GM12878 (cell line): ENCODE results near the gene TNRC18. TPM values are rescaled to one million over a fixed set of nuclear protein-coding genes. Genes with fewer than 3 reads are reported as not detected.
A peak's percentile ranks its signal among the peaks of the same experiment; 100 is the strongest.
"Not testable (repeated sequence)": the region's sequence is repeated elsewhere in the genome, so short reads cannot be mapped to it uniquely, and the experiment has no call there.

Experiments used
- ATAC-seq: fragments of 200-7000 bp; cut with Tn5 transposase; 3 replicates; pipeline ENCODE4 v1.9.1; 2020; ENCODE audit warnings: mild to moderate bottlenecking, moderate library complexity
- BruUV-seq: library from RNA; stranded (reverse); fragments of 400-500 nt; replicated peaks from 2 replicates; lab custom pipeline; 2021; lab: Mats Ljungman, UMichigan
- CTCF ChIA-PET: fragments of 300-600 bp; sonication (Branson Sonifier 250); formaldehyde crosslinking; extraction: SDS; loops from one replicate; lab custom pipeline; 2021; ENCODE audit warnings: inconsistent platforms; lab: Yijun Ruan, JAX
- POLR2A ChIA-PET: fragments of 350-600 bp; formaldehyde crosslinking; extraction: SDS; loops from one replicate; lab custom pipeline; 2021; ENCODE audit warnings: inconsistent platforms; lab: Charles Lee
- RAD21 ChIA-PET: fragments of 300-600 bp; sonication (Branson Sonifier 250); formaldehyde crosslinking; loops from one replicate; lab custom pipeline; 2023; ENCODE audit warnings: antibody characterized with exemption; ENCODE audit not compliant: unreplicated experiment; lab: Charles Lee
- SMC1A ChIA-PET: fragments of 300-600 bp; sonication (Branson Sonifier 250); formaldehyde crosslinking; loops from one replicate; lab custom pipeline; 2023; ENCODE audit not compliant: unreplicated experiment, uncharacterized antibody; lab: Charles Lee
- DNase-seq: peaks from one replicate; pipeline ENCODE4 v3.0.0-alpha.2; 2011; ENCODE audit warnings: low read depth, low spot score
- FAIRE-seq: peaks from 3 replicates; lab custom pipeline; 2011; peaks lifted over from hg19 to GRCh38; lab: Jason Lieb, UNC
- H2AFZ ChIP-seq: 2 replicates; pipeline ENCODE4 v1.6.0; 2011; ENCODE audit warnings: low read depth, low read length, control low read depth; ENCODE audit not compliant: control insufficient read depth
- H3K27ac ChIP-seq: 2 replicates; pipeline ENCODE4 v1.5.1; 2011; ENCODE audit warnings: control low read depth; ENCODE audit not compliant: control insufficient read depth, insufficient read depth
- H3K27me3 ChIP-seq, 2 experiments: replicated peaks in 1 of 2; 2 replicates each; pipeline versions ENCODE4 v1.6.0 to v1.6.1; 2011; ENCODE audit warnings: low read length in 1 of 2; ENCODE audit not compliant: control insufficient read depth in 2 of 2, insufficient read depth in 2 of 2
- H3K36me3 ChIP-seq, 2 experiments: 2 replicates each; pipeline ENCODE4 v1.5.1; 2011; ENCODE audit warnings: low read length in 1 of 2; ENCODE audit not compliant: control insufficient read depth in 2 of 2, insufficient read depth in 2 of 2
- H3K4me1 ChIP-seq: 2 replicates; pipeline ENCODE4 v1.6.1; 2011; ENCODE audit warnings: mild to moderate bottlenecking, low read length, moderate library complexity, mixed read lengths; ENCODE audit not compliant: control insufficient read depth, insufficient read depth
- H3K4me2 ChIP-seq: 2 replicates; pipeline ENCODE4 v1.6.0; 2011; ENCODE audit warnings: control low read depth; ENCODE audit not compliant: control insufficient read depth, insufficient read depth
- H3K4me3 ChIP-seq: fragments of 200-600 bp; sonication (generic); 2 replicates; pipeline ENCODE4 v1.5.1; 2016
- H3K79me2 ChIP-seq: 2 replicates; pipeline ENCODE4 v1.6.0; 2011; ENCODE audit warnings: low read length; ENCODE audit not compliant: control insufficient read depth, insufficient read depth
- H3K9ac ChIP-seq: 2 replicates; pipeline ENCODE4 v1.8.0; 2011; ENCODE audit warnings: low read length, control low read depth, mixed read lengths; ENCODE audit not compliant: control insufficient read depth, insufficient read depth
- H3K9me3 ChIP-seq: replicated peaks from 3 replicates; pipeline ENCODE4 v1.5.1; 2011; ENCODE audit warnings: mild to moderate bottlenecking, low read length; ENCODE audit not compliant: control insufficient read depth, insufficient read depth
- H4K20me1 ChIP-seq: 2 replicates; pipeline ENCODE4 v1.6.0; 2011; ENCODE audit not compliant: control insufficient read depth, insufficient read depth
- MLLT1 ChIP-seq: fragments of 450-650 bp; IDR thresholded peaks from 2 replicates; pipeline ENCODE4 v1.6.1; 2016; ENCODE audit warnings: mild to moderate bottlenecking
- PKNOX1 ChIP-seq: fragments of 450-650 bp; IDR thresholded peaks from 2 replicates; pipeline ENCODE4 v1.6.1; 2016; ENCODE audit warnings: mild to moderate bottlenecking
- WGBS: methylation state at CpG from one replicate; pipeline ENCODE4 v1.1.6; 2016; ENCODE audit warnings: low lambda C conversion rate; ENCODE audit not compliant: insufficient replicate concordance, insufficient coverage; ENCODE audit errors: missing lambda C conversion rate; 5-methylcytosine and 5-hydroxymethylcytosine counted together
- in situ Hi-C: fragments of 300-500 bp; cut with MboI; formaldehyde crosslinking; loops from 9 replicates; pipeline ENCODE4 v1.14.3; 2018; ENCODE audit warnings: mixed read lengths
- intact Hi-C: fragments of 100-400 bp; cut with micrococcal nuclease; formaldehyde crosslinking; loops from one replicate; pipeline ENCODE4 v1.14.2; 2022; ENCODE audit not compliant: unreplicated experiment
- polyA plus RNA-seq, 11 experiments: library from polyadenylated mRNA; depleted of rRNA in 4 of 11; unstranded in 6 of 11; stranded (reverse) in 5 of 11; fragments of >200 nt; fragmentation: Nextera tagmentation in 4 of 11; fragmentation: Illumina TruSeq in 1 of 11; extraction: Ambion mirVana in 4 of 11; extraction: Trizol in 1 of 11; gene quantifications; 1 replicate in 1 of 11; 2 replicates in 10 of 11; pipeline versions ENCODE4 v1.2.1 to v1.2.3, GENCODE V29; 2011 to 2016; ENCODE audit warnings: inconsistent platforms in 2 of 11, missing spikeins in 2 of 11, low read depth in 1 of 11
- total RNA-seq, 4 experiments: library from RNA; depleted of rRNA in 3 of 4; stranded (reverse); fragments of >200 nt in 3 of 4; fragmentation: Illumina TruSeq in 1 of 4; extraction: Trizol in 1 of 4; gene quantifications; 2 replicates each; pipeline versions ENCODE4 v1.2.1 to v1.2.3, GENCODE V29; 2013 to 2021

Gene TNRC18
- total and polyA plus RNA-seq, 10 of the 15 experiments (the other 5 are each of a cell fraction or from before 2014, with no cell fraction given) = 0.02 to 31.7 (median 5.4) TPM

GRCh38 chr7:5282543-5283316, 140.9 kb downstream of the TNRC18 start, which contains the start of gene SLC29A4:
Gene SLC29A4, plus strand, starts transcription at chr7:5282943. Its CDS starts 4,874 bp downstream, at chr7:5287817.
- ChIA-PET RAD21 (no interaction called here), SMC1A (no interaction called here), CTCF (no interaction called here), POLR2A (no interaction called here)
- no peaks in the 10 kb centered on the region for H4K20me1 ChIP-seq
- peak; percentile 57 for ATAC-seq
- no peaks in the 10 kb centered on the region for H3K36me3 ChIP-seq
- FAIRE-seq = no peak
- no peaks in the 10 kb centered on the region; a peak in 1 of 4 replicates for H3K27me3 ChIP-seq
- no peak within 1 kb of the TSS for H3K27ac ChIP-seq
- in situ Hi-C loops (no loop called here), intact Hi-C loops (no loop called here)
- H3K4me3 ChIP-seq = no peak within 1 kb of the TSS
- H2AFZ ChIP-seq = no peak within 1 kb of the TSS
- no peaks in the 10 kb centered on the region for H3K4me1 ChIP-seq
- no peak for TF ChIP-seq MLLT1
- 0 out of 2 replicates have a peak, but pooled peaks have one; percentile 11 for TF ChIP-seq PKNOX1
- H3K9me3 ChIP-seq = no peaks in the 10 kb centered on the region
- no peak for DNase-seq
- no peak within 1 kb of the TSS for H3K4me2 ChIP-seq
- no peak within 1 kb of the TSS for H3K9ac ChIP-seq
- no TSS peak for BruUV-seq
- 0% methylated on average over 1 of the region's 69 CpGs for WGBS
- H3K79me2 ChIP-seq = no peaks in the 10 kb centered on the region

GRCh38 chr7:5281598-5282500, 141.8 kb downstream of the TNRC18 start:
- SMC1A ChIA-PET, H2AFZ ChIP-seq, H3K36me3 ChIP-seq, RAD21 ChIA-PET, ATAC-seq, H3K9ac ChIP-seq, H3K4me2 ChIP-seq, FAIRE-seq, H4K20me1 ChIP-seq, H3K9me3 ChIP-seq, in situ Hi-C loops, H3K27me3 ChIP-seq, BruUV-seq, DNase-seq, intact Hi-C loops, CTCF ChIA-PET, H3K4me3 ChIP-seq, H3K4me1 ChIP-seq, H3K27ac ChIP-seq, POLR2A ChIA-PET, H3K79me2 ChIP-seq: not testable (repeated sequence)
- WGBS = 49% methylated on average over 13 of the region's 19 CpGs
